ENCODE data around the gene SLC36A2. TPM values are rescaled to one million over a fixed set of nuclear protein-coding genes. Genes with fewer than 3 reads are reported as not detected.

SLC36A2 gene
- total RNA-seq, 2 experiments from 2014 or later: not detected

DNA sequence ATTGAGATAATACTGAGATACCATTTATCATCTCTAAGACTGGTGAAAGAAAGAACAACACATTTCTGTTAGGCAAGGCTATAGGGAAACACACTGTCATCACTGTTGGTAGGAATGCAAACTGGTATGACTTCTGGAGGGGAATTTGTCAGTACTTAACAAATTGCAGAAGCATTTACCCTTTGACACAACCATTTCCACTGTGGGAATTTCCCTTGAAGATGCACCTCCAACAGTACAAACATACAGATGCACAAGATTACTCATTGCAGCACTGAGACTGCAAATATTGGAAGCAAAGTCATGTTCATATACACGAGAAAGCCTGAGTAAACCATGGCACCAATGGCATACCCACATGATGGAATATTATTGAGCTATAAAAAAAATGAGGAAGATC lies 76.8 kb downstream of the SLC36A2 start:
- no peaks in the 10 kb centered on the region for H4K20me1 ChIP-seq (ENCODE audit: insufficient read depth, low read length)
- H3K9me2 ChIP-seq (ENCODE audit: insufficient read depth, low read length): no peaks in the 10 kb centered on the region
- H3K4me2 ChIP-seq (ENCODE audit: low read length): no peak overlapping the region
- H2AFZ ChIP-seq (ENCODE audit: low read length): no peak overlapping the region
- no peak overlapping the region for H3K4me3 ChIP-seq (ENCODE audit: low read depth, low read length, poor library complexity, severe bottlenecking)
- H3K27ac ChIP-seq (ENCODE audit: low read depth, low read length, poor library complexity, severe bottlenecking): no peak overlapping the region
- TF ChIP-seq EZH2phosphoT487 (IDR thresholded peaks at IDR 0.05; ENCODE audit: borderline replicate concordance, low read depth, low read length): no peak
- TF ChIP-seq, protein P1, sequence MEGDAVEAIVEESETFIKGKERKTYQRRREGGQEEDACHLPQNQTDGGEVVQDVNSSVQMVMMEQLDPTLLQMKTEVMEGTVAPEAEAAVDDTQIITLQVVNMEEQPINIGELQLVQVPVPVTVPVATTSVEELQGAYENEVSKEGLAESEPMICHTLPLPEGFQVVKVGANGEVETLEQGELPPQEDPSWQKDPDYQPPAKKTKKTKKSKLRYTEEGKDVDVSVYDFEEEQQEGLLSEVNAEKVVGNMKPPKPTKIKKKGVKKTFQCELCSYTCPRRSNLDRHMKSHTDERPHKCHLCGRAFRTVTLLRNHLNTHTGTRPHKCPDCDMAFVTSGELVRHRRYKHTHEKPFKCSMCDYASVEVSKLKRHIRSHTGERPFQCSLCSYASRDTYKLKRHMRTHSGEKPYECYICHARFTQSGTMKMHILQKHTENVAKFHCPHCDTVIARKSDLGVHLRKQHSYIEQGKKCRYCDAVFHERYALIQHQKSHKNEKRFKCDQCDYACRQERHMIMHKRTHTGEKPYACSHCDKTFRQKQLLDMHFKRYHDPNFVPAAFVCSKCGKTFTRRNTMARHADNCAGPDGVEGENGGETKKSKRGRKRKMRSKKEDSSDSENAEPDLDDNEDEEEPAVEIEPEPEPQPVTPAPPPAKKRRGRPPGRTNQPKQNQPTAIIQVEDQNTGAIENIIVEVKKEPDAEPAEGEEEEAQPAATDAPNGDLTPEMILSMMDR (conservative IDR thresholded peaks at IDR 0.05; ENCODE audit: low read length): no peak
- no peak for DNase-seq (ENCODE audit: low spot score)
- H3K9me3 ChIP-seq (ENCODE audit: low read length): no peaks in the 10 kb centered on the region
- H3K79me2 ChIP-seq (ENCODE audit: insufficient read depth, low read depth, low read length): no peaks in the 10 kb centered on the region
- POLR2A ChIA-PET: interaction anchor here (1.2 kb wide), 1 partner anchor 13 kb away, joined by 4 read pairs; no protein-coding TSS in a partner anchor
- peaks cover 60% of the 10 kb centered on the region for H3K36me3 ChIP-seq (ENCODE audit: insufficient read depth, low read length)
- H3K4me1 ChIP-seq (ENCODE audit: insufficient read depth, low read length, poor library complexity, severe bottlenecking): no peaks in the 10 kb centered on the region
- CTCF ChIA-PET (ENCODE audit: unreplicated experiment): no interaction called here
- BruUV-seq (replicated peaks): no TSS peak
- intact Hi-C loops (cut with micrococcal nuclease; ENCODE audit: unreplicated experiment): no loop called here

DNA sequence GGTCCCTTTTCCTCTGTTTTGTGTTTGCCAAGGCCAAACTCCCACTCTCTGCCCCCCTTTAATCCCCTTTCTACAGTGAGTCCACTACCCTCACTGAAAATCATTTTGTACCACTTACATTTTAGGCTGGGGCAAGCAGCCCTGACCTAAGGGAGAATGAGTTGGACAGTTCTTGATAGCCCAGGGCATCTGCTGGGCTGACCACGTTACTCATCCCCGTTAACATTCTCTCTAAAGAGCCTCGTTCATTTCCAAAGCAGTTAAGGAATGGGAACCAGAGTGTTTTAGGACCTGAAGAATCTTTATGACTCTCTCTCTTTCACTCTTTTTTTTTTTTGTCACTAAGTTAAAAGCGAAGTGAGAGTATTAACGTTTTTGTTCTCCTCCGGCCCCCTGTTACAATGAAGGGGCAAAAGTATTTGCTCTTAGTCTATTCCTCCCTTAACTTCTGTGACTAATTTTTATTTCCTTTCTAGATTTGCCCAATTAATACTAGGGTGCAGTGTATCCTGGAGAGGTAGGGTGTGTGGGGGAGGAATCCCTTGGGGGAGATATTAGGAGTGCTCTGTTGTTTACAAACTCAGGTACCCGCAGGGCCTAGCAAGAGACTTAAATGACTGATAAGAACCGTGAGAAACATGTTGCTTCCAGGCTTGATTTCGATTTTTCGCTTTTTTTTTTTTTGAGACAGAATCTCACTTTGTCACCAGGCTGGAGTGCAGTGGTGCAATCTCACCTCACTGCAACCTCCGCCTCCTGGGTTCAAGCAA lies 79.7 kb downstream of the SLC36A2 start:
- no peaks in the 10 kb centered on the region for H4K20me1 ChIP-seq (ENCODE audit: insufficient read depth, low read length)
- H3K36me3 ChIP-seq (ENCODE audit: insufficient read depth, low read length): peaks cover 87% of the 10 kb centered on the region
- CTCF ChIA-PET (ENCODE audit: unreplicated experiment): no interaction called here
- no peak for DNase-seq (ENCODE audit: low spot score)
- no peak overlapping the region for H3K4me3 ChIP-seq (ENCODE audit: low read depth, low read length, poor library complexity, severe bottlenecking)
- no peak overlapping the region for H3K4me2 ChIP-seq (ENCODE audit: low read length)
- peaks cover 8% of the 10 kb centered on the region; the same call in 1 of the 2 replicates for H3K79me2 ChIP-seq (ENCODE audit: insufficient read depth, low read depth, low read length)
- no peaks in the 10 kb centered on the region for H3K9me3 ChIP-seq (ENCODE audit: low read length)
- H2AFZ ChIP-seq (ENCODE audit: low read length): no peak overlapping the region
- no TSS peak for BruUV-seq (replicated peaks)
- TF ChIP-seq, protein P1 (conservative IDR thresholded peaks at IDR 0.05; ENCODE audit: low read length): no peak
- TF ChIP-seq EZH2phosphoT487 (IDR thresholded peaks at IDR 0.05; ENCODE audit: borderline replicate concordance, low read depth, low read length): no peak
- POLR2A ChIA-PET: no interaction called here
- no peaks in the 10 kb centered on the region for H3K4me1 ChIP-seq (ENCODE audit: insufficient read depth, low read length, poor library complexity, severe bottlenecking)
- no peaks in the 10 kb centered on the region for H3K9me2 ChIP-seq (ENCODE audit: insufficient read depth, low read length)
- intact Hi-C loops (cut with micrococcal nuclease; ENCODE audit: unreplicated experiment): no loop called here
- no peak overlapping the region for H3K27ac ChIP-seq (ENCODE audit: low read depth, low read length, poor library complexity, severe bottlenecking)

Other genes starting within 250 kb of the SLC36A2 start
- gene ANXA6, start 189.8 kb downstream of the SLC36A2 start, total RNA-seq (2014; rRNA removed; shearing (Covaris generic)): 26.1 and 35.6 TPM in 2 replicates
- gene ANXA6, start 189.8 kb downstream of the SLC36A2 start, total RNA-seq (2022): 52.9 and 74.1 TPM in 2 replicates
- 111 and 123 TPM in 2 replicates for gene CCDC69, start 123.5 kb downstream of the SLC36A2 start, total RNA-seq (2014; rRNA removed; shearing (Covaris generic))
- 118 and 119 TPM in 2 replicates for gene CCDC69, start 123.5 kb downstream of the SLC36A2 start, total RNA-seq (2022)
- gene GM2A, start 94.4 kb downstream of the SLC36A2 start, total RNA-seq (2014; rRNA removed; shearing (Covaris generic)): 52.4 and 60.2 TPM in 2 replicates
- 52.9 and 64.5 TPM in 2 replicates for gene GM2A, start 94.4 kb downstream of the SLC36A2 start, total RNA-seq (2022)
- not detected in 2 replicates for gene SLC36A3, start 43.8 kb downstream of the SLC36A2 start, total RNA-seq (2014; rRNA removed; shearing (Covaris generic))
- not detected in 2 replicates for gene SLC36A3, start 43.8 kb downstream of the SLC36A2 start, total RNA-seq (2022)
- 6.7 and 11.6 TPM in 2 replicates for gene SLC36A1, start 100.0 kb upstream of the SLC36A2 start, total RNA-seq (2014; rRNA removed; shearing (Covaris generic))
- gene SLC36A1, start 100.0 kb upstream of the SLC36A2 start, total RNA-seq (2022): 11.9 and 12.1 TPM in 2 replicates
- gene FAT2, start 243.8 kb upstream of the SLC36A2 start, total RNA-seq (2014; rRNA removed; shearing (Covaris generic)): not detected in 2 replicates
- not detected in 2 replicates for gene FAT2, start 243.8 kb upstream of the SLC36A2 start, total RNA-seq (2022)

Measured in OCI-LY7 (cell line).